HG03108 (cell line): ENCODE measurements around the gene ALOX5AP.

Source experiments
- ATAC-seq: cut with Tn5 transposase; IDR thresholded peaks from one replicate; pipeline ENCODE4 v1.9.1; 2021; ENCODE audit warnings: moderate library complexity; ENCODE audit not compliant: unreplicated experiment

The ALOX5AP gene

DNA sequence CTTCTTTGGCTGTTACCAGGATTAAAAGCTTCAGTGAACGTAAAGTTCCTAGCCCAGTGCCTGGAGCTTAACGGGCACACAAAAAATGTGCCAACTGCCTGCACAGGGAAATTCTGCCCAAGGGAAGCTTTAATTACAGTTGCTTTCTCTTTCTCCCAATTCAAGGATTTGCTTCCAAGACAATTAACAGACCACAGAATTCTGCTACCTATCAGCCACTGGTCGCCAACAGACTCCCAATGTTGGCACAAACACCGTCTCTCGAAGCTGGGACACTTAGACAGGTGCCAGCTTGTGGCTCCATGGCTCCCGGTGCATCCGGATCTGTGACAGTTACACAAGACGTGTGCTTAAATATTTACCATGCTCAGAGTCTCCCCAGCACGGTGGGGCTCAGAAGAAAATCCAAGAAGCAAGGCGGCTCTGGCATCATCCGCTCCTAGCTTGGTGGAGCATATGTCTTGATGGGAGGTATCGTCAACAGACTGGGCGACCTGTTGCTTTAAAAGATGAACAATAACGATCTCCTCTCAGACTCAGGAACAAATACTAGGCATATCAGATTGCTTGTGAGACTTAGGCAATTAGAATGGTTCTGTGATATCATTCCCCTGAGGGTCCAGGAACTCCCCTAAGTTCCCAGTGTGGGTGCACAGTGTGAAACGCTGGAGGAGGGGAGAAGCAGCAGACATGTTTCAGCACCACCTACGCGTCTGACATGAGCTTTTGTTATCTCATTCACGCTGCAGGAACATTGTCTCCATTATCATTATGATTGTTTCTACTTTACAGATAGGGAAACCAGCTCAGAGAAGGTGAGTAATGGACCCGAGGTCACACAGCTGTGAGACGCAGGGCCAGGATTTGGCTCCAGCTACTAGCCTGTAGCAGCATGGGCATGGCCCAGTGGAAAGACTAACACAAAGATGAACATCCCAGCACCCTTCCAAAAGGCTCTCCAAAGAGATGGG, 61.6 kb downstream of the ALOX5AP start:
- ATAC-seq = no peak

DNA sequence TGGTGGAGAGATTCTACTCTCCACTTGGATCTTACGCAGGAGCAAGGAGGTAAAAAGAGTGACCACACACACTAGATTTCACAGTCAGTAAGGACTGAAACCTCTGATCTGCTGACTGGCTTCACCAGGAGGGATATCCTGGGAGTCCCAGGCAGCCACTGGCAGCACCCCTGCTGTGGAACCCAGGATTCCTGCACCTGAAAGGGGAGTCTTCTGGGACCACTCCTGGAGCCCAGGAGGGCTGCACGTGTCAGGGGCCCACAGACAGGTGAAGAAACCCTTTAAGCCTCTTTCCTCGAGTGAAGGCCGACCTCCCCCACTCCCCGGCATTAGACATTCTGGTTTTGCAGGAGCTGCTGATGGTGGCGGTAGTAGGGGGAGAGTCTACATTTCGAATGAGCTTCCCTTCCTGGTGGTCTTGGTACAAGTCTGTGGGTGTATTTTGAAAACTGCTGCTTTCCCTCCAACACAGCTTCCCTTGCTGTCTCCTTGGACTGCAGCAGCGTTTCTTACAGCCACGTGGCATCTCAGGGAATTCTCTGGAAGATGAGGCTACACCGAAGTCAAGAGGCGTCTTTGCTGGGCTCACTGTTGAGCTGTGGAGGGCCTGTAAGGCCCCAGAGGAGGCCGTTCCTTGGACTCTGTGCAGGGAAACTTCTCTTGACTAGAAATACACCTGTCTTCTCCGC, 62.6 kb downstream of the ALOX5AP start:
- ATAC-seq = no peak

DNA sequence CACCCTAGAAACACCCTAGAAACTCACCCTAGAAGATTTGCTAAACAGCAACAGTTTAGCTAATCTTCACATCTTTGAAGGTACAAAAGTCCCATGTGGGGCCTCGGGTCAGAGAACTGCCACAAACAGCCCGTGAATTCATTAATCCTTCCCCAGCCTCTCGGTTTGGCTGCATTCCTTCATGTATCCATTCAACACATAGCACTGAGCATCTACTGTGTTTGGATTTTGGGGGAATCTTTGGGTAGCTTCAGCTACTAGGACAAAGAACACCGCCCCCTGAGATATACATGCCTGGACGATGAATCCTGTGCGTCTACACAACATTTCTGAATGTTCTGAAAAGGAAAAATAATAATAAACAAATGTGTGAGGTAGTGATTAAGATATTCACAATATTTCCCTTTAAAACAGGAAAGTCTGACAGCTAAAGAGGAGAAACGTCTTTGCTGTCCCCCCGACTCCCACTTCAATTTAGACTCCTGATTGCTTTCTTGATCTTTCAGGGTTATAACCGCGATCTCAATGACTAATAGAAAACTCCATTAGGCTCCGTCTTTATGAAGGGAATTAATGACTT, 63.5 kb downstream of the ALOX5AP start:
- no peak for ATAC-seq

DNA sequence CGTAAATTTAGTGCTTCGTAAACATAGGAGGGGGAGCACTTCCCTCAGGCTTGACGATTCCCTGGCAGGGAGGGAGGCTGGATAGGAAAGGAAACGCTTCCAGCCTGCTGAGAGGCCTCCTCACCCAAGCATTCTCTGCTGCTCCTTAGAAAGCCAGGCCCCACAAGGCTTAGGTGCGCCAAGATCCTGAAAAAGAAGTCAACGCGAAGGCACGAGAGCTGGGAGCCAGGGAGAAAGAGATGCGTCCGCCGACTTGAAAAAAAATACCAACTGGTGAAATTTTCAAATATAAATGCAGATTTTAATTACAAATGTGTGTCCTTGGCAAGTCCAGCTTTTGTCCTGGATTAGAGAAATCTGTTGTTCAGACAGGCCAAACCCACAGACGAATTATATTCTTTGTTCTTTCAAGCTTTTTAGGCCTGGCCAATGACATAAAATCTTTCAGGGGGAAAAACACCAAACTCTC, 64.0 kb downstream of the ALOX5AP start:
- no peak for ATAC-seq

DNA sequence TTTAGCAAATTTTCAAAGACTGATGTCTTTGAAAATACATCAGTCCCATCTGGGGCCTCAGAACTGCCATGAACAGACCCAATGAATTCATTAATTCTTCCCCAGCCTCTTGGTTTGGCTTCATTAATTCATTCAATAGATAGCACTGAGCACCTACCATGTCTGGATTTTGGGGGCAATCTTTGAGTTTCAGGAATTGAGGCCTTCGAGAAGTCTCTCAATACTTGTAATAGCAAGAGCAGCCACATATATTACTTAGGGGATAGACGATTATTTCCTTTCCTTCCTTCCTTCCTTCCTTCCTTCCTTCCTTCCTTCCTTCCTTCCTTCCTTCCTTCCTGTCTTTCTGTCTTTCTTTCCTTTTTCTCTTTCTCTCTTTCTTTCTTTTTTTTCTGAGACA, 64.8 kb downstream of the ALOX5AP start:
- ATAC-seq = no peak

DNA sequence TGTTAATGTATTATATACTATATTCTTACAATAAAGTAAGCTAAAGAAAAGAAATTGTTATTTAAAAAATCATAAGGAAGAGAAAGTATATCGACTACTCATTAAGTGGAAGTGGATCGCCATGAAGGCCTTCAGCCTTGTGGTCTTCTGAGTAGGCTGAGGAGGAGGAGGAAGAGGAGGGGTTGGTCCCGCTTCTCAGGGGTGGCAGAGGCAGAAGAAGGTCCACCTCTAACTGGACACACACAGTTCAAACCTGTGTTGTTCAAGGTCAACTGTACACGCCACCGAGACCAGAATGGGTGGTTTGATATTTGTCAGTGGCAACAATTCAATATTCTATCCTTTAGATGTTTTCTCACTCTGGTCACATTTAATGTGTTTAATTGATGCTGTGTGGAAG, 67.2 kb downstream of the ALOX5AP start:
- no peak for ATAC-seq

DNA sequence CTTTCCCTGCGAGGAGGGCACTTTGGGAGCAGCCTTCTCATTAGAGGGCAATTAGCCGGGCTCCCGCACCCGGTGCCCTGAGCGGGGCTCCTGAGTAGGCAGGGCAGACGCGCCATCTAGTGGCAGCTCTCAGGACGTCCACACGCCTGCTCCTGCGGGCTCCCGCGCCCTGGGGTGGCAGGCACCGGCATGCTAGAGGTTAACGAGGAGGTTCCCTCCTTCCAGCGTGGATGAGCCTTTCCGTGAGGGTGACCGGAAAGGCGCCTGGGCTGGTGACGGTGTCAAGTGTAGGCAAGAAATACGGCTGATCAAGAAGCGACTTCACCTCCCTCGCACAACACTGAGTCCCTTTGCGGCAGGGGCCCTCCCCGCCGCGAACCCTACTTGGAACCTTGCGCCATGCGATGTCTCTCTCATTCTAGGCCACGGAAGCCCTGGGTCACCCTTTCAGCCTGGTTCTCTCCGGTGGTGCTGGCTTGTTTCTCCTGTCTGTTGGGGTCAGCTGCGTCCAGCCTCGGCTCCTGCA, 67.7 kb downstream of the ALOX5AP start:
- peak; percentile 90 for ATAC-seq

DNA sequence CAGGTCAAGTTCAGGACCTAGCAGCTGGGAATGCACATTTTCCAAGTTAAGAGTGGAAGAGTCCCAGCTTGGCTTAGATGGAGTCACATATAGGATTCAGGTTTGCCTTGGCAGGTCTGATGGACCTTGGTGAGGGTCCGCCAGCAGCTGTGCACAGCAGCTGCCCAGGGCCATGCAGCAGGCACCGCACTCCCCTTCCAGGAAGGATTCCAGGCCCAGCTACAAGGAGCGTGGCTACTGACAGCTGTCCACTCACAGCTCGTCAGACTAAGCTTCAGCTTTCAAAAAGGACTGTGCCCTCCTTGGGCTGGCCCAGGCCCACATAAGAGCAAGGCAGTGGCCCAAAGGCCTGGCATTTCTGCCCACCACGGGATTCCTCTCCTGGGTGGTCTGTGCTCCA, 68.4 kb downstream of the ALOX5AP start:
- no peak for ATAC-seq

DNA sequence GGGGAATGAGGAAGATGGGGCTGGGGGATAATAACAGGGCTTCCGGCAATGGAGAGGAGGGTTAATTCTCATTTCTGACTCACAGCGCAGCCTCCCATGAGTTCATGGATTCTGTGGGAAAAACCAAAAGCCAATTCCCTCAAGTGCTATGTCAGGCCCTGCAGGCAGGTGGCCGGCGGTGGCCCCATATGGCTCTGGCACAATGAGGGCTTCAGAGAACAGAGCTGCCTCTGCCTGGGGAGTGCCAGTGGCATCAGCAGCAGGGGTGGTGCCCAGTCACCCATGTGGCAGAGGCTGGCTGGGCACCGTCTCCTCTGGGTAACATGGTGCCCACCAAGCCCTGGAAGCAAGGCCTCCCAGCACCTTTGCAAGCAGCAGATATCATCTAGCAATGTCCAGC, 69.1 kb downstream of the ALOX5AP start:
- ATAC-seq = no peak

DNA sequence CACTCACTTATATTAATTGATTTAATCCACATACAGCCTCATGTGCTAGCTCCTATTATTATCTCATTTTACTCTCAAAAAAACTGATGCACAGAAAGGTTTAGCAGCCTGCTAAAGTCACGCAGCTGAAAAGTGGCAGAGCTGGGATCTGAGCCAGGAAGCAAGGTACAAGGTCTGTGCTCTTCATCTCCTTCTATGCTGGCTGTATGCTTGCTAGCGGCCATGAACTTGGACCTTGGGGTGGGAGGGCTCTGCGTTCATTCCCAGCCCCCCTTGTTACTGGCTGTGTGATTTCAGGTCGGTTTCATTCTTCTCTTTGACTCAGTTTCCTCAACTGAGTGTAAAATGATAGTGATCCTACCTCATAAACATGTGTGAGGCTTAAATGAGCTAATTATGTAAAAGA, 69.8 kb downstream of the ALOX5AP start:
- no peak for ATAC-seq

DNA sequence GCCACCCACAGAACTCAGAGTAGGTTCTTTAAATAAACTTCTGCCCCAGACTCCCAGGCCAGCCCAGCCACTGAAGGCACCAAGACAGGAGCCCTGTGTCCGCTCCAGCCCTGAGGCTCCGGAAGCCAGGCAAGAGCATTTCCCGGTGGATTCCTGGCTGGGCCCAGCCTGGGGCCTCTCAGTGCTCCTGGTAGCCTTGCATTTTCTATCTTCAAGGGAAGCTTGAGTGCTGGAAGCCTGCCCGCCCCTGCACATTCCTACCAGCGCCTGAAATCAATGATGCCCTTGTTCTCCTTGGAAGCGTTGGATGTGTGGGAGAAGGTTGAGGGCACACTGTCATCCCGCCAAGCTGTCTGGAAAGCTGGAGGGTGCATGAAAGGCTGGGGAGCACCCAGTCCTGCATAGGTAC, 70.3 kb downstream of the ALOX5AP start:
- no peak for ATAC-seq

DNA sequence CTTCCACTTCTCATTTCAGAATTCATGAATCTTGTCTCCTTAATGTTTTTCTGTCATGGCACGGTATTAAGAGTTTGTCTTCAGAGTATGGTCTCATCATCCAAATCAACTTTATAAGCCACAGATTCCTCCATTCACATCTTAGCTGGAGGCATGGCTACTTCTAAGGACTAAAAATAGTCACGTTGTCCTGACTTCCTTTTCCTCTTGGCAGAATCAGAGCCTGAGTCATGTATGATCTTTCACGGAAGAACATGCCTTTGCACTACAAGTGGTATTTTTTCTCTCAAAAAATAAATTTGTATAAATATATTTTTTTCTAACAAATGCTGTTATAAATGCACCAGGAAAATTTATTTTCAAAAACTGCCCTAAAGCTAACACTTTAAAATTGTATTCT, 71.4 kb downstream of the ALOX5AP start:
- no peak for ATAC-seq

DNA sequence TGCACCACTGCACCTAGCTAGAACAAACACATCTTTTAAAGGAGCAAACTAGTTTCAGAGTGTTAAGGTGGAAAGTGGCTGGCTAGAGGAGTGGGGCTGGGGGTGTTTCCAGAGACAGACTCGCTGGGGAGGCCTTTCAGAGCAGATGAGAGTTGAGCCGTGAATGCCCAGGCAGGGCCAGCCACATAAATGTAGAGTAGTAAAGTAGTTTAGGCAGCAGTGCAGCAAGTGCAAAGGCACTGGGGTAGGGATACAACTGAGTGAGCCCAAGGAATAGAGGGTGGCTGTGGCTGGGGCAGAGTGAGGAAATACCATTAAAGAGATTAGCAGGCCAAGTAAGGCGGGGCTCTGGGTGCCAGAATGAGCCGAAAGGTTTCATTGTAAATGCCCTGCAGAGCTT, 72.0 kb downstream of the ALOX5AP start:
- ATAC-seq = no peak

DNA sequence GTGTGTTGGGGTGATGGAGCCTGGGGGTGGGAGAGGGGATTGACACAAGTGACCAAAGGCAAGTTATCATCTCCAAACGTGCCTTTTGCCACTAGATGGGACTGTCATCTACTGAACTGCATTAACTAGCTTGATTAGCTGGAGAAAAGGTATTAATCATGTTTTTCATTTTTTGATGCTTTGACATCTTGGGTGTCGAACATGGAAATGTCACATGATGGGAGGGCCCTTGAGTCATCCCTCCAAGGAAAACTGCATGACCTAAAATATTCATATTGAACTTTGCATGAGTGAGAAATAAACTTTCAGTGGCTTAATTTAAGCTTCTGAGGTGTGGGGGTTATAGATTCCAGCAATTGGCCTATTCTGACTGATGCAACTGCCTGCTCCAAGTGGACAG, 73.3 kb downstream of the ALOX5AP start:
- ATAC-seq = no peak

DNA sequence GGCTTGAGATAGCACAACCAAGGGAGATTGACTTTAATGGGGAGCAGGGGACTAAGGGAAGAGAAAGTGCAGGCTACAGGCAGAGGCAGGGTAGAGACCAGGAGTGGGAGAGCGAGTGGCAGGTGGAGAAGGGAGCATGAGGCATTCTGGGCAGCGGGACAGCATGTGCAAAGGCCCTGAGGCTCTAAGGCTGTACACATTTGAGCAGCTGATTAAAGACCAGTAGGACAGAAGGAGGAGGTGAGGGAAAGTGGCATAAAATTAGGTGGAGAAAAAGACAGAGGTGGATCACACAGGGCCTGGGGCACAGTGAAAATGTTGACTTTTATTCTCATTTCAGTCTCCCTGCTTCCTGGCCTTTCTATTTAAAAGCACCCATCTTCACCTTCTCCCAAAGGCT, 74.4 kb downstream of the ALOX5AP start:
- no peak for ATAC-seq

DNA sequence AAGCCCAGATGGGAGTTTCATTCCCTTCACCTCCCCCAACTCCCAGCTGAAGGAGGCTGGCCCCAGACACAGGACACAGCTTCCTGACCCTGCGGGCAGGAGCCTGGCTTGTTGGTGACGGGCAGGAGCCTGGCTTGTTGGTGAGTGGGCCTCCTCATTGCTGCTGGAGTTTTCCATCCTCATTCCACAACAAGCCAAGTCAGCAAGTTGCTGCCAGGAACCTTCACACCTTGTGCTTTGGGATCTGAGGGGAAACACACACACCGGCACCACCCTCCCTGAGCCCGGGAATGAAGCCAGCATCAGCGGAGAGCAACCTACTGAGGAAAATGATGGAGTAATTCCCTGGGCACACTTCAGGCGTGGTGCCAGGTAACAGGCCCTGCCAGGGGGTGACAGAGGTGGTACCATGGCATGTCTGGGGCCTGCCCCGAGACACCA, 74.9 kb downstream of the ALOX5AP start:
- ATAC-seq = no peak

DNA sequence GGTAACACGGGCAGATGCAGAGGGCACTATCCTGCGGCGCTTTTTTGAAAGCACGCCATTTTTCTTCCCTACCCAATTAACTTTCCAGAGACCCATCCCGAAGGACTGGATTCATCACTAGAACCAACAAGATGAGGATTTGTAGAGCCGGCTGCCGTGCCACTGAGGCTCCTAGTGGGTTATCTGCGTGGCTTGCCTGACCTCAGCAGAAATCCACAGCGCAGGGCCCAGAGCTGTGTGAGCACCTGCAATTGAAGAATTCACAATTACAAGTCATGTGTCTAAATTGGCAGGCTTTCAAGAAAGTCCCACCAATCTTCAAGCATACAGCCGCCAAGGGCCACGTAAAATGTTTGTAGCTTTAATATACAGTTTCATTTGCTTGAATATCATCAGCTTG, 75.5 kb downstream of the ALOX5AP start:
- ATAC-seq = no peak
